Measurements from ENCODE around the gene YIPF5.

DNA sequence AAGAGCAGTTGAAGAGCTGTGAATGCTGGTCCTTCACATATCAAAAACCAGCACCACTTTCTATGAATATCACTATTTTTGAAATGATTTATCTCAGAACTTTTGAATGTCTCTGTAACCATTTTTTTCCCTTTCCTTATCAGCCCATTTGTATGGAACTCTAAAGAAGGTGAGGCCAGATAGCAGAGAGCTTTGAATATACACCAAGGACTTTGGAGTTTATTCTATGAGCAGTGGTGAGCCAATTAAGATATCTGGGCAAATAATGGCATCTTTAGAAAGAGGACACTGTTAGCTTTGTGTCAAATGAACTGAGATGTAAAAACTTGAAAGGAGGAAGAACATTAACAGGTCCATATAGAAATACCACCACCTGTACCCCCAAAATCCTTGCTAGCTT lies 22.2 kb upstream of the YIPF5 start:
- TF ChIP-seq, protein P1, sequence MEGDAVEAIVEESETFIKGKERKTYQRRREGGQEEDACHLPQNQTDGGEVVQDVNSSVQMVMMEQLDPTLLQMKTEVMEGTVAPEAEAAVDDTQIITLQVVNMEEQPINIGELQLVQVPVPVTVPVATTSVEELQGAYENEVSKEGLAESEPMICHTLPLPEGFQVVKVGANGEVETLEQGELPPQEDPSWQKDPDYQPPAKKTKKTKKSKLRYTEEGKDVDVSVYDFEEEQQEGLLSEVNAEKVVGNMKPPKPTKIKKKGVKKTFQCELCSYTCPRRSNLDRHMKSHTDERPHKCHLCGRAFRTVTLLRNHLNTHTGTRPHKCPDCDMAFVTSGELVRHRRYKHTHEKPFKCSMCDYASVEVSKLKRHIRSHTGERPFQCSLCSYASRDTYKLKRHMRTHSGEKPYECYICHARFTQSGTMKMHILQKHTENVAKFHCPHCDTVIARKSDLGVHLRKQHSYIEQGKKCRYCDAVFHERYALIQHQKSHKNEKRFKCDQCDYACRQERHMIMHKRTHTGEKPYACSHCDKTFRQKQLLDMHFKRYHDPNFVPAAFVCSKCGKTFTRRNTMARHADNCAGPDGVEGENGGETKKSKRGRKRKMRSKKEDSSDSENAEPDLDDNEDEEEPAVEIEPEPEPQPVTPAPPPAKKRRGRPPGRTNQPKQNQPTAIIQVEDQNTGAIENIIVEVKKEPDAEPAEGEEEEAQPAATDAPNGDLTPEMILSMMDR (conservative IDR thresholded peaks at IDR 0.05; ENCODE audit: low read depth, low read length): no peak
- TF ChIP-seq EZH2 (IDR thresholded peaks at IDR 0.05; ENCODE audit: low read length, unreplicated experiment): no peak

Data from PC-3 (cell line).